Left lung (tissue), 10 donors: ENCODE measurements around the gene TIAM2. TPM values are rescaled to one million over a fixed set of nuclear protein-coding genes. Genes with fewer than 3 reads are reported as not detected.
"Not testable (repeated sequence)": the region's sequence is repeated elsewhere in the genome, so short reads cannot be mapped to it uniquely, and the experiment has no call there.

Experiments
- ATAC-seq: fragments of 200-7000 bp; cut with Tn5 transposase; one replicate; pipeline ENCODE4 v1.9.1; 2020; ENCODE audit warnings: moderate library complexity
- DNase-seq, 4 donors: peaks; one replicate each; pipeline ENCODE4 v3.0.0-alpha.2; 2013 to 2020
- H3K27ac ChIP-seq, 2 donors: fragments of 200-600 bp; sonication (generic) in 1 of 2; one replicate each; pipeline versions ENCODE4 v1.5.0 to v1.8.0; 2020 to 2021
- H3K27me3 ChIP-seq, 2 donors: fragments of 200-600 bp; sonication (generic) in 1 of 2; one replicate each; pipeline versions ENCODE4 v1.5.0 to v1.8.0; 2020 to 2021
- H3K36me3 ChIP-seq, 2 donors: fragments of 200-600 bp; sonication (generic) in 1 of 2; one replicate each; pipeline versions ENCODE4 v1.5.0 to v1.8.0; 2020 to 2021
- H3K4me1 ChIP-seq, 2 donors: fragments of 200-600 bp; one replicate each; pipeline ENCODE4 v1.8.0; 2021
- H3K4me3 ChIP-seq, 2 donors: fragments of 200-600 bp; sonication (generic) in 1 of 2; one replicate each; pipeline versions ENCODE4 v1.5.0 to v1.8.0; 2020 to 2021; ENCODE audit warnings: mild to moderate bottlenecking in 1 of 2
- H3K9me3 ChIP-seq, 2 donors: fragments of 200-600 bp; sonication (generic) in 1 of 2; one replicate each; pipeline versions ENCODE4 v1.5.0 to v1.8.0; 2020 to 2021
- intact Hi-C, 2 donors: fragments of 100-400 bp; cut with DNase I; formaldehyde crosslinking; loops; one replicate each; pipeline versions ENCODE4 v1.11.2 to v1.14.2; 2022
- polyA plus RNA-seq, 6 donors: library from polyadenylated mRNA; unstranded; fragments of 120-200 nt; gene quantifications; one replicate each; pipeline ENCODE4 v1.2.1, GENCODE V29; 2013; ENCODE audit not compliant: insufficient read length in 6 of 6
- total RNA-seq, 2 donors: library from RNA; stranded (reverse); fragmentation: NEBNext Ultra II Directional; extraction: Animal tissue kit (Norgen Biotek cat#: 25700); gene quantifications; one replicate each; pipeline ENCODE4 v1.2.1, GENCODE V29; 2021
- TF ChIP-seq, protein P1 (sequence below), 2 donors: fragments of 200-600 bp; sonication (generic) in 1 of 2; IDR thresholded peaks; one replicate each; pipeline versions ENCODE4 v1.5.0 to v1.8.0; 2021; ENCODE audit warnings: antibody characterized with exemption in 2 of 2
- donor health status: DM: no; HTN: yes; CAD: no.
- donor health status: DM: no; HTN: no; CAD: no.

TIAM2 gene
- total and polyA plus RNA-seq, 8 donors: 6.9 to 25.0 (median 20.6) TPM

DNA sequence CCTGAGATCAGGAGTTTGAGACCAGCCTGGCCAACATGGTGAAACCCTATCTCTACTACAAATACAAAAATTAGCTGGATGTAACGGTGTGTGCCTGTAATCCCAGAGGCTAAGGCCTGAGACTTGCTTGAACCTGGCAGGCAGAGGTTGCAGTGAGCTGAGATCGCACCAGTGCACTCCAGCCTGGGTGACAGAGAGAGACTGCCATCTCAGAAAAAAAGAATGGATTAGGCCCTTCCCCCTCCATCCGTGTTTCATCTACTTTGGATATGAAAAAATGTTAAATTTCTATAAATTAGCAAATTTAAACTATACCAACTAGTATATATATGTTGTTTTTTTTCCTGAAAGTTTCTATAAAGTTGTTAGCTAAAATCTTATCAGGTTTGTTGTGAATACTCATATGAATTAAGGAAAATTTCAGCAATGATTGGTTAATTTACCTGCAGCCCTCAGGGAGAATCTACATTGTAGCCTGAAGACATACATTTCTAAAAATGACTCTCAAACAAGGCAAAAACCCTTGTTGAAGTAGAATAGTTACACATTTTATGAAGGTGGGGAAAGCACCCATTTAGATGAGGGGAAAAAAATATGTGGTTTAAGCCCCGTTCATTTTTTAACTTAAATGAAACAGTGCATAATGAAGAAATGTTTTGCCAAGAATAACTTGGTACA is 120.9 kb downstream of the TIAM2 start:
- intact Hi-C loops: no loop called here
- Histone ChIP-seq H3K36me3 (no peaks in the 10 kb centered on the region), H3K27me3 (no peaks in the 10 kb centered on the region), H3K4me3 (no peak overlapping the region), H3K4me1 (no peaks in the 10 kb centered on the region), H3K27ac (no peak overlapping the region), H3K9me3 (no peaks in the 10 kb centered on the region)
- no peak for ATAC-seq
- TF ChIP-seq, protein P1, sequence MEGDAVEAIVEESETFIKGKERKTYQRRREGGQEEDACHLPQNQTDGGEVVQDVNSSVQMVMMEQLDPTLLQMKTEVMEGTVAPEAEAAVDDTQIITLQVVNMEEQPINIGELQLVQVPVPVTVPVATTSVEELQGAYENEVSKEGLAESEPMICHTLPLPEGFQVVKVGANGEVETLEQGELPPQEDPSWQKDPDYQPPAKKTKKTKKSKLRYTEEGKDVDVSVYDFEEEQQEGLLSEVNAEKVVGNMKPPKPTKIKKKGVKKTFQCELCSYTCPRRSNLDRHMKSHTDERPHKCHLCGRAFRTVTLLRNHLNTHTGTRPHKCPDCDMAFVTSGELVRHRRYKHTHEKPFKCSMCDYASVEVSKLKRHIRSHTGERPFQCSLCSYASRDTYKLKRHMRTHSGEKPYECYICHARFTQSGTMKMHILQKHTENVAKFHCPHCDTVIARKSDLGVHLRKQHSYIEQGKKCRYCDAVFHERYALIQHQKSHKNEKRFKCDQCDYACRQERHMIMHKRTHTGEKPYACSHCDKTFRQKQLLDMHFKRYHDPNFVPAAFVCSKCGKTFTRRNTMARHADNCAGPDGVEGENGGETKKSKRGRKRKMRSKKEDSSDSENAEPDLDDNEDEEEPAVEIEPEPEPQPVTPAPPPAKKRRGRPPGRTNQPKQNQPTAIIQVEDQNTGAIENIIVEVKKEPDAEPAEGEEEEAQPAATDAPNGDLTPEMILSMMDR (IDR thresholded peaks at IDR 0.05): no peak
- DNase-seq: no peak

GRCh38 chr6:155116571-155116910 is 121.4 kb downstream of the TIAM2 start:
- TF ChIP-seq, protein P1 (IDR thresholded peaks at IDR 0.05): no peak
- Histone ChIP-seq H3K4me3 (no peak overlapping the region), H3K9me3 (no peaks in the 10 kb centered on the region), H3K36me3 (no peaks in the 10 kb centered on the region), H3K4me1 (no peaks in the 10 kb centered on the region), H3K27ac (no peak overlapping the region), H3K27me3 (no peaks in the 10 kb centered on the region)
- no peak for ATAC-seq
- DNase-seq: no peak
- intact Hi-C loops: no loop called here

DNA sequence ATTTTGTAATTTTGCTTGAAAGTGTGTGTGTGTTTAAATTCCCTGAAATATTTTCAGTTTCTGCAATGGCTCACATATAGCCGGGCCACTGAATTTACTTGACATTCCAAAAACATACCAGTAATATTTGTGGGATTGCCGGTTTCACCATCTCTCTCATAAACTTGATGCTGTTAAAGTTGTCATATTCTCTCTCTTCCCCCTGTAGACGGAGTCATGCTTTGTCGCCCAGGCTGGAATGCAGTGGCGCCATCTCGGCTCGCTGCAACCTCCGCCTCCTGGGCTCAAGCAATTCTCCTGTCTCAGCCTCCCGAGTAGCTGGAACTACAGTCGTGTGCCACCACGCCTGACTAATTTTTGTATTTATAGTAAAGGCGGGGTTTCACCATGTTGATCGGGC is 122.1 kb downstream of the TIAM2 start:
- no peak overlapping the region for H3K27ac ChIP-seq
- ATAC-seq: no peak
- intact Hi-C loops: no loop called here

GRCh38 chr6:155117785-155118184 is 122.7 kb downstream of the TIAM2 start:
- DNase-seq: peak in 1 of 4 donors; percentile 52
- no peaks in the 10 kb centered on the region for H3K4me1 ChIP-seq
- H3K27ac ChIP-seq: no peak overlapping the region
- H3K27me3 ChIP-seq: no peaks in the 10 kb centered on the region
- intact Hi-C loops: no loop called here
- H3K36me3 ChIP-seq: no peaks in the 10 kb centered on the region
- TF ChIP-seq, protein P1 (IDR thresholded peaks at IDR 0.05): no peak
- H3K4me3 ChIP-seq: no peak overlapping the region
- H3K9me3 ChIP-seq: no peaks in the 10 kb centered on the region
- ATAC-seq: no peak

More for the DNA sequence above, 122.1 kb downstream of the TIAM2 start:
- Histone ChIP-seq H3K9me3 (no peaks in the 10 kb centered on the region), H3K4me3 (no peak overlapping the region), H3K36me3 (no peaks in the 10 kb centered on the region), H3K27me3 (no peaks in the 10 kb centered on the region), H3K4me1 (no peaks in the 10 kb centered on the region)
- DNase-seq: no peak
- TF ChIP-seq, protein P1 (IDR thresholded peaks at IDR 0.05): no peak

- H3K4me3 ChIP-seq, DNase-seq, intact Hi-C loops, H3K27ac ChIP-seq, H3K27me3 ChIP-seq, ATAC-seq, H3K9me3 ChIP-seq, H3K4me1 ChIP-seq, H3K36me3 ChIP-seq: not testable (repeated sequence)
Measured at GRCh38 chr6:155119201-155119600, 124.1 kb downstream of the TIAM2 start.

GRCh38 chr6:155120034-155120433 is 124.9 kb downstream of the TIAM2 start:
- Histone ChIP-seq H3K4me1 (no peaks in the 10 kb centered on the region), H3K9me3 (no peaks in the 10 kb centered on the region), H3K27ac (no peak overlapping the region), H3K36me3 (no peaks in the 10 kb centered on the region), H3K4me3 (no peak overlapping the region), H3K27me3 (no peaks in the 10 kb centered on the region)
- TF ChIP-seq, protein P1 (IDR thresholded peaks at IDR 0.05): no peak
- ATAC-seq (no peak), DNase-seq (no peak)
- intact Hi-C loops: no loop called here
